Gastroesophageal sphincter (tissue), 4 donors: ENCODE data around the gene AP4S1. TPM values are rescaled to one million over a fixed set of nuclear protein-coding genes. Genes with fewer than 3 reads are reported as not detected.
A peak's percentile ranks its signal among the peaks of the same experiment; 100 is the strongest.
"Not testable (repeated sequence)": the region's sequence is repeated elsewhere in the genome, so short reads cannot be mapped to it uniquely, and the experiment has no call there.

Experiments used
- ATAC-seq: fragments of 150-250 bp; one replicate; pipeline ENCODE4 v1.9.1; 2016; ENCODE audit warnings: mild to moderate bottlenecking, moderate library complexity
- H3K27ac ChIP-seq, 4 donors: fragments of 200-600 bp; sonication (generic) in 3 of 4; 1 replicate in 3 of 4; 2 replicates in 1 of 4; pipeline ENCODE4 v1.5.1; 2016 to 2019
- H3K27me3 ChIP-seq: fragments of 200-600 bp; sonication (generic); one replicate; pipeline ENCODE4 v1.5.1; 2019
- H3K36me3 ChIP-seq, 2 donors: fragments of 200-600 bp; sonication (generic); one replicate each; pipeline ENCODE4 v1.5.1; 2019; ENCODE audit warnings: control low read depth in 1 of 2
- H3K4me1 ChIP-seq, 3 donors: fragments of 200-600 bp; sonication (generic); 1 replicate in 2 of 3; 2 replicates in 1 of 3; pipeline ENCODE4 v1.5.1; 2016 to 2019; ENCODE audit warnings: control low read depth in 2 of 3
- H3K4me3 ChIP-seq, 2 donors: fragments of 200-600 bp; sonication (generic); one replicate each; pipeline ENCODE4 v1.5.1; 2019; ENCODE audit warnings: mild to moderate bottlenecking in 1 of 2, moderate library complexity in 1 of 2
- H3K9me3 ChIP-seq, 3 donors: fragments of 200-600 bp; sonication (generic); one replicate each; pipeline ENCODE4 v1.5.1; 2017 to 2019; ENCODE audit warnings: control low read depth in 2 of 3
- EP300 ChIP-seq: sonication (generic); formaldehyde crosslinking; IDR thresholded peaks from one replicate; pipeline ENCODE4 v1.6.1; 2017; ENCODE audit warnings: antibody characterized with exemption, mild to moderate bottlenecking
- POLR2A ChIP-seq, 2 donors: fragments of 450-650 bp; IDR thresholded peaks; one replicate each; pipeline ENCODE4 v1.6.1; 2017; ENCODE audit warnings: antibody characterized with exemption in 2 of 2, mild to moderate bottlenecking in 2 of 2, moderate library complexity in 1 of 2
- POLR2AphosphoS5 ChIP-seq: sonication (generic); formaldehyde crosslinking; IDR thresholded peaks from one replicate; pipeline ENCODE4 v1.6.1; 2017; ENCODE audit warnings: antibody characterized with exemption
- WGBS, 2 donors: methylation state at CpG; one replicate each; pipeline ENCODE4 v1.1.5; 2018; ENCODE audit warnings: low coverage in 1 of 2; 5-methylcytosine and 5-hydroxymethylcytosine counted together
- total RNA-seq, 4 donors: library from RNA; depleted of rRNA; stranded (reverse); fragments of >200 nt; gene quantifications; one replicate each; pipeline ENCODE4 v1.1.0, GENCODE V29; 2016
- TF ChIP-seq, protein P1 (sequence below), 4 experiments: fragments of 200-600 bp in 2 of 4; fragments of 450-650 bp in 2 of 4; sonication (generic) in 1 of 4; IDR thresholded peaks; one replicate each; pipeline ENCODE4 v1.5.1; 2017 to 2019; ENCODE audit warnings: antibody characterized with exemption in 4 of 4, mild to moderate bottlenecking in 2 of 4, moderate library complexity in 2 of 4

AP4S1 gene
- total RNA-seq, 4 donors from 2014 or later, result 6.6 to 13.3 (median 12.2) TPM

GRCh38 chr14:31036552-31036951, 11.1 kb downstream of the AP4S1 start:
- WGBS, 2 donors, result 100% methylated on average over 1 of the region's 4 CpGs
- Histone ChIP-seq H3K9me3 (no peaks in the 10 kb centered on the region), H3K27me3 (no peaks in the 10 kb centered on the region), H3K36me3 (no peaks in the 10 kb centered on the region), H3K4me1 (peaks cover 3 to 38% (median 7%) of the 10 kb centered on the region in 3 donors), H3K27ac (peak overlapping the region in 2 of 4 donors; percentile 13 to 43), H3K4me3 (no peak overlapping the region)
- no peak for TF ChIP-seq POLR2AphosphoS5
- no peak for TF ChIP-seq EP300
- TF ChIP-seq, protein P1, sequence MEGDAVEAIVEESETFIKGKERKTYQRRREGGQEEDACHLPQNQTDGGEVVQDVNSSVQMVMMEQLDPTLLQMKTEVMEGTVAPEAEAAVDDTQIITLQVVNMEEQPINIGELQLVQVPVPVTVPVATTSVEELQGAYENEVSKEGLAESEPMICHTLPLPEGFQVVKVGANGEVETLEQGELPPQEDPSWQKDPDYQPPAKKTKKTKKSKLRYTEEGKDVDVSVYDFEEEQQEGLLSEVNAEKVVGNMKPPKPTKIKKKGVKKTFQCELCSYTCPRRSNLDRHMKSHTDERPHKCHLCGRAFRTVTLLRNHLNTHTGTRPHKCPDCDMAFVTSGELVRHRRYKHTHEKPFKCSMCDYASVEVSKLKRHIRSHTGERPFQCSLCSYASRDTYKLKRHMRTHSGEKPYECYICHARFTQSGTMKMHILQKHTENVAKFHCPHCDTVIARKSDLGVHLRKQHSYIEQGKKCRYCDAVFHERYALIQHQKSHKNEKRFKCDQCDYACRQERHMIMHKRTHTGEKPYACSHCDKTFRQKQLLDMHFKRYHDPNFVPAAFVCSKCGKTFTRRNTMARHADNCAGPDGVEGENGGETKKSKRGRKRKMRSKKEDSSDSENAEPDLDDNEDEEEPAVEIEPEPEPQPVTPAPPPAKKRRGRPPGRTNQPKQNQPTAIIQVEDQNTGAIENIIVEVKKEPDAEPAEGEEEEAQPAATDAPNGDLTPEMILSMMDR (IDR thresholded peaks at IDR 0.05), result no peak
- no peak for TF ChIP-seq POLR2A (IDR thresholded peaks at IDR 0.05)
- no peak for ATAC-seq

DNA sequence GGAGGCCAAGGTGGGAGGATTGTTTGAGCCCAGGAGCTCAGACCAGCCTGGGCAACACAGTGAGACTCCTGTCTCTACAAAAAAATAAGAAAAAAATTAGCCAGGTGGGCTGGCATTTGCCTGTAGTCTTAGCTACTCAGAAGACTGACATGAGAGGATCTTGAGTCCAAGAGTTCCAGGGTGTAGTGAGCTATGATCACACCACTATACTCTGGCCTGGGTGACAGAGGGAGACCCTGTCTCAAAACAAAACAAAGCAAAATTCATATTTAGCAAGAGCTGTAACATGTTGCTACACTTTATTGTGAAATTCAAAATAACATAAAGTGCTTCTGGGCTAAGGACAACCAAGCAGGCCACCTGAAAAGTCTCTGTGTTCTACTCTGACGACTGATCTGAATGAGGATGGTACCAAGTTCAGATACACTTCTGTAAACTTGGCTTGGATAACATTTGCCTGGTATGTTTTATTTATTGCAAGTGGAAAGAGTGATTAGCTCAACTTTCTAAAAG, 12.3 kb downstream of the AP4S1 start:
- peak; percentile 19 for ATAC-seq
- Histone ChIP-seq H3K27me3 (no peaks in the 10 kb centered on the region), H3K4me1 (peaks cover 3 to 30% (median 7%) of the 10 kb centered on the region in 3 donors), H3K36me3 (no peaks in the 10 kb centered on the region), H3K4me3 (no peak overlapping the region), H3K27ac (peak overlapping the region in 3 of 4 donors; percentile 7 to 43 (median 42)), H3K9me3 (no peaks in the 10 kb centered on the region)
- WGBS, 2 donors, result 42% methylated on average over 1 of the region's 1 CpG; no CpG with 5 or more reads in 1 of the 2 donors
- TF ChIP-seq POLR2AphosphoS5, result no peak
- TF ChIP-seq EP300, result no peak
- TF ChIP-seq, protein P1 (IDR thresholded peaks at IDR 0.05), result no peak
- no peak for TF ChIP-seq POLR2A (IDR thresholded peaks at IDR 0.05)

DNA sequence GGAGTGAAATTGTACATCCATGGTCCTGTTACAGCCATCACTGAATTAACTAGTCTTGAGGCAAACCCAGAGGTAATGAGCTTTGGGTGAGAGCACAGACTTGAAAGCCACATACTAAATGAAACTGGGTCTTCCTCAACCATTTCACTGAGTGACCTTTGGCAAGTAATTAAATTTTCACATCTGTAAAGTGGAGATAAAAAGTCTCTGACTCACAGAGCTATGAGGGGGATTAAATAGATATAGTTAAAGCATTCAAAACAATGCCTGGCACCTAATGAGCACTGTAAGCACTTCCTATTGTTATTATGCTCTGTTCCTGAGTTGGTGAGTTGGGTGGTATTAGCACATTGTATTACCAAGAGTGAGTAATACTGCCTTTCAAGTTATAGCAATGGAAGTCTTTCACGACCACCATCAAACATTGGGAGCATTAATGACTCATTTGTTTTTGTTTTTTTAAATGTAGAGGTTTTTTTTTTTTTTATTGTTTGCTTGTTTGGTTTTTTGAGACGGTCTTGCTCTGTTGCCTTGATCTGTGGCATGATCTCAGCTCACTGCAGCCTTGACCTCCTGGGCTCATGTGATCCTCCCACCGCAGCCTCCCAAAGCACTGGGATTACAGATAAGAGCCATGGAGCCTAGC, 13.2 kb downstream of the AP4S1 start:
- Histone ChIP-seq H3K27me3 (no peaks in the 10 kb centered on the region), H3K9me3 (no peaks in the 10 kb centered on the region), H3K4me3 (no peak overlapping the region), H3K36me3 (no peaks in the 10 kb centered on the region), H3K27ac (peak overlapping the region in 2 of 4 donors; percentile 7 to 43), H3K4me1 (peaks cover 0 to 22% (median under 1%) of the 10 kb centered on the region in 3 donors)
- no peak for TF ChIP-seq POLR2A (IDR thresholded peaks at IDR 0.05)
- TF ChIP-seq, protein P1 (IDR thresholded peaks at IDR 0.05), result no peak
- TF ChIP-seq EP300, result no peak
- no peak for TF ChIP-seq POLR2AphosphoS5
- no peak for ATAC-seq
- 64 to 100% methylated on average over 1 to 2 of the region's 3 CpGs for WGBS, 2 donors

GRCh38 chr14:31042300-31042699, 16.9 kb downstream of the AP4S1 start:
- Histone ChIP-seq H3K27ac (no peak overlapping the region), H3K9me3 (no peaks in the 10 kb centered on the region), H3K4me1 (peaks cover 0 to 12% (median 0%) of the 10 kb centered on the region in 3 donors), H3K36me3 (no peaks in the 10 kb centered on the region), H3K4me3 (no peak overlapping the region), H3K27me3 (no peaks in the 10 kb centered on the region)
- WGBS, 2 donors, result 73 to 85% methylated on average over 1 of the region's 1 CpG
- ATAC-seq, result no peak
- TF ChIP-seq POLR2AphosphoS5 (no peak), EP300 (no peak), POLR2A (IDR thresholded peaks at IDR 0.05) (no peak)
- TF ChIP-seq, protein P1 (IDR thresholded peaks at IDR 0.05), result no peak

GRCh38 chr14:31042893-31043292, 17.4 kb downstream of the AP4S1 start:
- H3K36me3 ChIP-seq, H3K27me3 ChIP-seq, ATAC-seq, H3K4me1 ChIP-seq, H3K27ac ChIP-seq, H3K9me3 ChIP-seq, H3K4me3 ChIP-seq: not testable (repeated sequence)
- WGBS, 2 donors, result 89% methylated on average over 7 of the region's 10 CpGs; no CpG with 5 or more reads in 1 of the 2 donors
